ENCODE data around the gene PLXNA4.

DNA sequence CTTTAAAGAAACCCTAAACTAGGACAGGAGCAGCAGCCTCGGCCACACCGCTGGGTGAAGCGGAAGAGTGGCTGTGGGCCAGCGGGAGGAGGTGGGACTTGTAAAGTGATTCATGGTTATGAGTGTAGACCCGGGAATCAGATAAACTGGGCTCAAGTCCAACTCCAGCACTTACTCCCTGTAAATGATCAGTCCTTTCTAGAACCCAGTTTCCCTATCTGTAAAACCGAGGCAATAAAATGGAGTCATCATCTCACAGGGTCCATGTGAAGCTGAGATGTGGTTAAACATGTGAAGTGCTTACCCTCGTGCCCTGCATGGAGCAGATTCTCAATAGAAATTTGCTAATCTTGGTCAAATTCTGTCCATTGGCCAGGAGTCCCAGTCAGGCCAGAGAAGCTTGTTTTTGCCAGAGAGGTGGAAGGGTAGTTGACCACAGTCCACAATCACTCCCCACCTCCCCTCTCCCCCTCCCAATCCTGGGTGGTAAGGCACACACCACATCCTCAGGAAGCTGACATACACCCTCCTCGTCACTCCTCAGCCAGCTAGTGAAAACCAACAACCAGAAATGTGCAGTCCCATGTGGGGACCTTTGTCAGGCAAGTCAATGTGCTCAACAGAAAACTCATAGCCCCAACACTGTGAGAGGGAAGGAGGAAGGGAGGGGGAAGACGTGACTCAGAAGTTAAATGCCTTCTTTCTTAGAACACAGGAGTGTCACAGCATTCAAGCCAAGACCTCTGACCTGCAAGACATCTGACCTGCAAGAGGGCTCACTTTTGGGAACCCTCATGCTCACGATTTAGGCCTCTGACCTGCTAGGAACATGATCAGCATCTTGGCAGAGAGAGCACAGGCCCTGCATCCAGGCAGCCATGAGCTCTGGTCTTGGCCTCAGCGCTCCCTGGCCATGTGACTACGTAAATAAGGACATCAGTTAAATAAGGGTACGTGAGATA is 145.1 kb downstream of the PLXNA4 start:
- TF ChIP-seq, protein P1, sequence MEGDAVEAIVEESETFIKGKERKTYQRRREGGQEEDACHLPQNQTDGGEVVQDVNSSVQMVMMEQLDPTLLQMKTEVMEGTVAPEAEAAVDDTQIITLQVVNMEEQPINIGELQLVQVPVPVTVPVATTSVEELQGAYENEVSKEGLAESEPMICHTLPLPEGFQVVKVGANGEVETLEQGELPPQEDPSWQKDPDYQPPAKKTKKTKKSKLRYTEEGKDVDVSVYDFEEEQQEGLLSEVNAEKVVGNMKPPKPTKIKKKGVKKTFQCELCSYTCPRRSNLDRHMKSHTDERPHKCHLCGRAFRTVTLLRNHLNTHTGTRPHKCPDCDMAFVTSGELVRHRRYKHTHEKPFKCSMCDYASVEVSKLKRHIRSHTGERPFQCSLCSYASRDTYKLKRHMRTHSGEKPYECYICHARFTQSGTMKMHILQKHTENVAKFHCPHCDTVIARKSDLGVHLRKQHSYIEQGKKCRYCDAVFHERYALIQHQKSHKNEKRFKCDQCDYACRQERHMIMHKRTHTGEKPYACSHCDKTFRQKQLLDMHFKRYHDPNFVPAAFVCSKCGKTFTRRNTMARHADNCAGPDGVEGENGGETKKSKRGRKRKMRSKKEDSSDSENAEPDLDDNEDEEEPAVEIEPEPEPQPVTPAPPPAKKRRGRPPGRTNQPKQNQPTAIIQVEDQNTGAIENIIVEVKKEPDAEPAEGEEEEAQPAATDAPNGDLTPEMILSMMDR (conservative IDR thresholded peaks at IDR 0.05; ENCODE audit: low read depth, low read length) = no peak
- no peak for TF ChIP-seq EZH2 (IDR thresholded peaks at IDR 0.05; ENCODE audit: borderline replicate concordance, low read depth, low read length, poor library complexity, severe bottlenecking)

Measured in A673 (cell line).